Activated naive CD4-positive, alpha-beta T cell (primary cell): Measurements from ENCODE around the gene KRT80.

ENCODE experiments used
- DNase-seq, 4 experiments: peaks; one replicate each; lab custom pipeline; 2025; lab: John Stamatoyannopoulos, UW

KRT80 gene

DNA sequence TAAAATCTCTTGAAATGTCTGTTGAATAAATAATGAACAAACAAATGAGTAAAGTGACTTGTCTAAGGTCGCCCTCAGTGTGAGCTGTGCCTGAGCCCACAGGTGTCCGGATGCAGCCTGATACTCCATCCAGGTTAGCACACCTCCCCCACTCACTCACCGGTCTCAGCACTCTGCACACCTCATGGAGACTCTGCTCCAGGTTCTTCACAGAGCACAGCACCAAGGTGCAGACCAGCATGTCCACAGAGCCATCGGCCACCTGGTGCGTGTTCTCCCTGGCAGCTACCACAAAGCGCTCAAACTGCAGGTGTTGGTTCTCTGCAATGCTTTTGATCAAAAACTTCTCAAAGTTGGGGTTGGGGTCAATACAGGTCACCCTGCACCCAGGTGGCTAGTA is 37.1 kb upstream of the KRT80 start:
- no peak for DNase-seq

GRCh38 chr12:52228366-52228765 is 36.6 kb upstream of the KRT80 start:
- DNase-seq: no peak

GRCh38 chr12:52227606-52228166 is 35.9 kb upstream of the KRT80 start:
- DNase-seq: no peak

GRCh38 chr12:52226446-52226845 is 34.6 kb upstream of the KRT80 start:
- DNase-seq: no peak

GRCh38 chr12:52225752-52226151 is 33.9 kb upstream of the KRT80 start:
- no peak for DNase-seq

DNA sequence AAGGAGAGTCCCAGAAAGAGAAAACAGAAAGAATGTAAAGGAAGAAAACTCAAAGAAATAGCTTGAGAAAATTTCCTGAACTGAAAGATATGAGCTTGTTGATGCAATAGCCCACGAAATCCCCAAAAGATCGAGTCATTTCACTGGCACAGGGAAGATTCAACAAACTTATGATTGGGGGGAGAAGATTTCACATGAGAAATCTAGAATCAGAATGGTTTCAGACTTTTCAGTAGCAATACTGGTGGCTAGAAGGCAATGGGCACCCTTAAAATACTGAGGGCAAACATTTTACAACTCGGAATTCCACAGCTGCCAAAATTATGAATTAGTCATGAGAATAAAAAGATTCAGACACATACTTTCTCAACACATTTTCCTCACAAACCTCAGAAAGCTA is 32.3 kb upstream of the KRT80 start:
- no peak for DNase-seq

- DNase-seq: no peak
Observed at GRCh38 chr12:52223406-52224039, 31.7 kb upstream of the KRT80 start.

DNA sequence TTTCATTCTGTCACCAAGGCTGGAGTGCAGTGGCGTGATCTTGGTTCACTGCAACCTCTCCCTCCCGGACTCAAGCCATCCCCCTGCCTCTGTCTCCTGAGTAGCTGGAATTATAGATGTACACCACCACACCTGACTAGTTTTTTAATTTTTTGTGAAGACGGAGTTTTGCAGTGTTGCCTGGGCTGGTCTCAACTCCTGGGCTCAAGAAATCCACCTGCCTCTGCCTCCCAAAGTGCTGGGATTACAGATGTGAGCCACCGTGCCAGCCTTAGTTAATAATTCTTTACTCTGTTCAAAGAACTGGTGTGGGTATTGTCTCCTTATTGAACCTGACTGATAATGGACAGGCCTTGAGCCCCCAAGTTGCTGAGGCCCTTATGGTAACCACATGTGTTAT is 30.9 kb upstream of the KRT80 start:
- DNase-seq: no peak

DNA sequence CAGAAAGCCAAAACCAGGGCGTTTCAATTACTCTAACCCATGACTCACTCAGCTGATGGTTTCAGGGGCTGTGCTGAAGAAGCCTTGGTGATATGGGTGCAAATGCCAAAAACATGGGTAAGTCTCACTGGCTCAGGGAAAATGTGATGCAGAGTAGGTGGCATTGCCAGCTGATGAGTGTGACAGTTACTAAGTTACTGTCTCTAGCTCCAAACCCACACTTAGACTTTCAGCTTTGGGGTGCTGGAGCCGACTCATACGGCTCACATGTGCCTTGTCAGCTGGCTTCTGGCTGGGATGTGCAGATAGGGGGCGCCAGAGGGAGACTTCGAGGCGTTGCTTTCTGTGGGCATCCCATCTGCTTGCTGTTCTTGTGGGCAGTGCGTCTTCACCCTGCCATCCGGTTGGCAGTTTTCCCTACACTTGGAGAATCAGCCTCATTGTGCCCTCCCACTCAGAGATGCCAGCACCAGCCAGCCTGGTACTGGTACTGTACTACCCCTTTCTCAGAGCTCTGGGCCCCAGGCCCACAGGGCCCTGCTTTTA is 30.2 kb upstream of the KRT80 start:
- DNase-seq: peak in 2 of 4 experiments; percentile 14 to 33

GRCh38 chr12:52221070-52221781 is 29.4 kb upstream of the KRT80 start:
- no peak for DNase-seq

DNA sequence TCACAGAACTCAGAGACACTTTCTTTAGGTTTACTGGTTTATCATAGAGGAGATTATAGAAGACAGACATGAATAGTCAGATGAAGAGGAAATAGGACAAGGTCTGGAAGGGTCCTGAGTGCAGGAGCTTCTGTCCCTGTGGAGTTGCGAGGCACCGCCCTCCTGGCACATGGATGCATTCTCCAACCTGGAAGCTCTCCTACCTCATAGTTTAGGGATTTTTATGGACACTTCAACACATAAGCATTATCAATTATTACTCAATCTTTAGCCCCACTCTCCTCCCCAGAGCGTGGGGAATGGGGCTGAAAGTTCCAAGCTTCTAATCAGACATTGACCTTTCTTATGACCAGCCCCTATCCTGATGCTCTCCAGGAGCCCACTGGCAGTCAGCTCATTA is 28.7 kb upstream of the KRT80 start:
- no peak for DNase-seq

DNA sequence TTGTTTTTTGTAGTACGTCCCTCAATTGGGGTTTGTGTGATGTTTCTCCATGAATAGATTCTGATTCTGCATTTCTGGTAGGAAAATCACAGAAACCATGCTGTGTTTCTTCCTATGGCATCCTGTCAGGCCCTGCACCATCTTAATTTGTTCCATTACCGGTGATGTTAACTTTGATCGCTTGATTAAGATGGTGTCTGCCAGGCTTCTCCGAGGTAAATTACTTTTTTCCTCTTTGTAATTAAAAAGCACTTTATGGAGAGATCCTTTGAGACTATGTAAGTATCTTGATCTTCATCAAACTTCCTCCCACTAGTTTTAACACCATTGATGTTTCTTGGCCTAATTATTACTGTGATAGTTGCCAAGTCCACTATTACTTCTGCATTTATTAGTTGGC is 26.2 kb upstream of the KRT80 start:
- no peak for DNase-seq

GRCh38 chr12:52217223-52217622 is 25.4 kb upstream of the KRT80 start:
- no peak for DNase-seq

DNA sequence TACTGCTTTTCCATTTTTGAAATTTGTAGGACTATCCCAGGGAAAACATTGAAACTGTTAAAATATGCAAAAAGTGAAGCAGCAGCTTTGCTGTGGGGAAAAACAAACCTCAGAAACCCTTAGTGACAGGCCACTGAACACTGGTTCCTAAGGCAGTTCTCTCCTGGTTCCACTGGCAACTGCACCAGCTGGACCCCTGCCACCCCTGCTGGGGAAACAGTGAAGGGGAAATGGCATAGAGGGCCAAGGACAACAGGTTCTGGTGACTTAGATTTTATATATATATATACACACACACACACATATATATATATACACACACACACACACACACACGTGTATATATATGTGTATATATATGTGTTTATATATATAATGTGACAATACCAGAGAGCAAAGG is 25.0 kb upstream of the KRT80 start:
- DNase-seq: no peak

- no peak for DNase-seq
Observed at GRCh38 chr12:52216100-52216499, 24.3 kb upstream of the KRT80 start.

- no peak for DNase-seq
Observed at GRCh38 chr12:52215587-52216031, 23.8 kb upstream of the KRT80 start.

- no peak for DNase-seq
Observed at GRCh38 chr12:52214421-52214802, 22.6 kb upstream of the KRT80 start.

- peak in 3 of 4 experiments; percentile 9 to 32 (median 20) for DNase-seq
Observed at GRCh38 chr12:52213564-52214420, 22.0 kb upstream of the KRT80 start.

GRCh38 chr12:52212701-52213563 is 21.1 kb upstream of the KRT80 start:
- DNase-seq: no peak

DNA sequence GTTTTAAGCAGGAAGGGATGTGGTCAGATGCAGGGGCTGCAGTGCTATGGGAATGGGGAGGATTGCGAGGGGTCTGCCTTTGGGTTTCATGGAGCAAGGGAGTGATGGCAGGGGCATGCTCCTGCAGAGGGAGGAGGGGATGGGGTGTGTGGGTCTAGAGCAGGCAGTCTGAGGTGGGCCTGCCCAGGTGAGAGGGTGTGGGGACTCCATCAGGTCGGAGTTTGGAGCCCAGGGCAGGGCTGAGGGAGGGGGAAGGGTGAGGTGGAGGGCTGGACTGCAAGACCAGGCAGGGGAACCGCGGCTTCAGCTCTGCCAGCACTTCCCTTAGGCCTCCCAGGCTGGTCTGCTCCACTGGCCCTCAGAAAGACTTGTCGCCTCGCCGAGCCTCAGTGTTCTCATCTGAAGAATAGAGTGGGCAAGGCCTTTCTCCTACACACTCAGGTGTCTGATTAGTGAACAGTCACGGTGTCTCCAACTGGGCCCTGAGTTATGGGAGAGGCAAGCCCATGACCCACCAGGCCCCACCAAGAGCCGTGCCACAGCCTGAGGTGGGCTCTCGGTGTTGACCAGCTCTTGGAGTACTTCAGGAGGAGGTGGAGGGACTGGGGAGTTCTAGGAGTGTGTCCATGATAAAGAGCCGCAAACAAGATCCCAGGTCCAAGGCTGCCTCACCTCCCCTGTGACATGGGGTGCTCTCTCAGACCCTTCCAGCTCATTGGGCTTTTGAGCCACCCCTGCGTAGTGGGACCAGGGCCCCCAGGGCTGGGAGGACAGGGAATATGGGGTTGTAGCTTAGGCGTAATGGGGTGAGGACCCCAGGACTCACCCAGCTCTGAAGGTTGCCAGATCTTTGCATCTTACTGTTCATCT is 20.1 kb upstream of the KRT80 start:
- DNase-seq: no peak
